GM21723 (cell line): Measurements from ENCODE around the gene CAMK1D.
"Not testable (repeated sequence)": the region's sequence is repeated elsewhere in the genome, so short reads cannot be mapped to it uniquely, and the experiment has no call there.

Source experiments
- ATAC-seq: cut with Tn5 transposase; IDR thresholded peaks from one replicate; pipeline ENCODE4 v1.9.1; 2021; ENCODE audit warnings: mild to moderate bottlenecking, moderate library complexity; ENCODE audit not compliant: unreplicated experiment

The CAMK1D gene

GRCh38 chr10:12423896-12424295 lies 74.5 kb downstream of the CAMK1D start:
- no peak for ATAC-seq

GRCh38 chr10:12427276-12427675 lies 77.9 kb downstream of the CAMK1D start:
- no peak for ATAC-seq

- no peak for ATAC-seq
Measured at GRCh38 chr10:12428447-12429135, 79.2 kb downstream of the CAMK1D start.

- ATAC-seq: no peak
Measured at GRCh38 chr10:12430406-12430982, 81.1 kb downstream of the CAMK1D start.

- no peak for ATAC-seq
Measured at GRCh38 chr10:12431151-12432101, 82.1 kb downstream of the CAMK1D start.

GRCh38 chr10:12432402-12433189 lies 83.2 kb downstream of the CAMK1D start:
- ATAC-seq: no peak

GRCh38 chr10:12434277-12434676 lies 84.9 kb downstream of the CAMK1D start:
- ATAC-seq: no peak

GRCh38 chr10:12434677-12435076 lies 85.3 kb downstream of the CAMK1D start:
- ATAC-seq: not testable (repeated sequence)

- ATAC-seq: no peak
Measured at GRCh38 chr10:12435348-12435747, 86.0 kb downstream of the CAMK1D start.

GRCh38 chr10:12438919-12439692 lies 89.8 kb downstream of the CAMK1D start:
- no peak for ATAC-seq

GRCh38 chr10:12439767-12440166 lies 90.4 kb downstream of the CAMK1D start:
- ATAC-seq: not testable (repeated sequence)

- no peak for ATAC-seq
Measured at GRCh38 chr10:12443026-12443425, 93.7 kb downstream of the CAMK1D start.

GRCh38 chr10:12444981-12445700 lies 95.8 kb downstream of the CAMK1D start:
- no peak for ATAC-seq

GRCh38 chr10:12445701-12446334 lies 96.5 kb downstream of the CAMK1D start:
- no peak for ATAC-seq

- no peak for ATAC-seq
Measured at GRCh38 chr10:12448340-12448728, 99.0 kb downstream of the CAMK1D start.

- peak; percentile 84 for ATAC-seq
Measured at GRCh38 chr10:12448729-12449391, 99.5 kb downstream of the CAMK1D start.

- no peak for ATAC-seq
Measured at GRCh38 chr10:12455318-12455717, 106.0 kb downstream of the CAMK1D start.

- no peak for ATAC-seq
Measured at GRCh38 chr10:12455766-12456165, 106.4 kb downstream of the CAMK1D start.
